ENCODE measurements around the gene SLC12A3.

DNA sequence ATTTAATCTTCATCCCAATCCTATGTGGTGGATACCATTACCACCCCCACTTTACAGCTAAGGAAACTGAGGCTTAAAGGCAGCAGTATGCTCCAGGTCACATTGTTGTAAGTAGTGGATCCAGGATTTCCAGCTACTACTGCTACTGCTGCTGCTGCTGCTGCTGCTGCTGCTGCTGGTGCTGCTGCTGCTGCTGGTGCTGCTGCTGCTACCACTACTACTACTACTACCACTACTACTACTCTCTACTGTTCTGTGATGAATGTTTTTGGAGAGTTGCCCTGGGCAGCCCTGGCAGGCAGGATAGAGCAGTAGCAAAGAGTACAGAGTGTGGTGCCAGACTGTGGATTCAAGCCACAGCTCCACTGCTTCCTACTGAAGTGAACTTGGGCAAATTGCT is 49.3 kb upstream of the SLC12A3 start:
- TF ChIP-seq POLR2A (IDR thresholded peaks at IDR 0.05; ENCODE audit: low read length) (no peak), GATA1 (IDR thresholded peaks at IDR 0.05; ENCODE audit: low read depth, low read length) (no peak)

Data from erythroblast (primary cell).